Activated T-cell treated with anti-CD3 and anti-CD28 coated beads, Interleukin-2, amount 50 U/mL, for 72 hours (primary cell): ENCODE data around the gene AVPR1A. TPM values are rescaled to one million over a fixed set of nuclear protein-coding genes. Genes with fewer than 3 reads are reported as not detected.
A peak's percentile ranks its signal among the peaks of the same experiment; 100 is the strongest.

Source experiments
- ATAC-seq, 2 donors: fragments of 150-1000 bp; cut with Tn5 transposase; replicated peaks in 1 of 2; 2 replicates each; pipeline ENCODE4 v1.10.0; 2021; ENCODE audit warnings: moderate library complexity in 2 of 2, mild to moderate bottlenecking in 1 of 2
- DNase-seq, 2 donors: peaks; one replicate each; pipeline ENCODE4 v3.0.0; 2021 to 2022; ENCODE audit warnings: mixed read lengths in 1 of 2
- H3K27ac Mint-ChIP-seq: one replicate; pipeline ENCODE4 v1.8.0; 2022; ENCODE audit warnings: mild to moderate bottlenecking, moderate library complexity, mixed read lengths
- H3K27me3 Mint-ChIP-seq: one replicate; pipeline ENCODE4 v1.8.0; 2022; ENCODE audit warnings: low read depth, mixed read lengths
- H3K36me3 Mint-ChIP-seq, 2 donors: one replicate each; pipeline ENCODE4 v1.8.0; 2022; ENCODE audit warnings: mixed read lengths in 2 of 2, mild to moderate bottlenecking in 1 of 2; ENCODE audit not compliant: insufficient read depth in 2 of 2
- H3K4me1 Mint-ChIP-seq: one replicate; pipeline ENCODE4 v1.8.0; 2022; ENCODE audit warnings: low read depth, mixed read lengths
- H3K4me3 Mint-ChIP-seq, 2 donors: one replicate each; pipeline ENCODE4 v1.8.0; 2022; ENCODE audit warnings: mild to moderate bottlenecking in 2 of 2, mixed read lengths in 2 of 2, moderate library complexity in 2 of 2
- H3K9me3 Mint-ChIP-seq, 2 donors: one replicate each; pipeline ENCODE4 v1.8.0; 2022; ENCODE audit warnings: mixed read lengths in 2 of 2
- total RNA-seq, 2 donors: library from RNA; stranded (reverse); gene quantifications; one replicate each; pipeline ENCODE4 v1.2.3, GENCODE V29; 2022

The AVPR1A gene
- total RNA-seq, 2 donors from 2014 or later, result not detected

- Mint-ChIP-seq H3K36me3 (peaks cover 0 to 1% of the 10 kb centered on the region in 2 donors), H3K27me3 (peaks cover 21% of the 10 kb centered on the region), H3K4me3 (no peak overlapping the region), H3K4me1 (peaks cover under 1% of the 10 kb centered on the region), H3K9me3 (no peaks in the 10 kb centered on the region), H3K27ac (no peak overlapping the region)
- ATAC-seq (no peak), DNase-seq (no peak)
These were observed 6.4 kb downstream of the AVPR1A start for GRCh38 chr12:63144556-63144955.

GRCh38 chr12:63138488-63138887 lies 12.5 kb downstream of the AVPR1A start:
- no peaks in the 10 kb centered on the region for H3K36me3 Mint-ChIP-seq
- H3K27ac Mint-ChIP-seq, result no peak overlapping the region
- no peaks in the 10 kb centered on the region for H3K4me1 Mint-ChIP-seq
- H3K27me3 Mint-ChIP-seq, result no peaks in the 10 kb centered on the region
- ATAC-seq, result no peak
- no peak for DNase-seq
- H3K9me3 Mint-ChIP-seq, result no peaks in the 10 kb centered on the region
- H3K4me3 Mint-ChIP-seq, result no peak overlapping the region

GRCh38 chr12:63133981-63134380 lies 17.0 kb downstream of the AVPR1A start:
- no peak for ATAC-seq
- no peaks in the 10 kb centered on the region for H3K4me1 Mint-ChIP-seq
- no peak overlapping the region for H3K27ac Mint-ChIP-seq
- no peak overlapping the region for H3K4me3 Mint-ChIP-seq
- DNase-seq, result no peak
- H3K27me3 Mint-ChIP-seq, result peaks cover 6% of the 10 kb centered on the region
- H3K36me3 Mint-ChIP-seq, result no peaks in the 10 kb centered on the region
- no peaks in the 10 kb centered on the region for H3K9me3 Mint-ChIP-seq

GRCh38 chr12:63132201-63132600 lies 18.8 kb downstream of the AVPR1A start:
- ATAC-seq (no peak), DNase-seq (no peak)
- H3K36me3 Mint-ChIP-seq, result no peaks in the 10 kb centered on the region
- peaks cover 6% of the 10 kb centered on the region for H3K27me3 Mint-ChIP-seq
- no peaks in the 10 kb centered on the region for H3K9me3 Mint-ChIP-seq
- H3K4me1 Mint-ChIP-seq, result no peaks in the 10 kb centered on the region
- H3K4me3 Mint-ChIP-seq, result no peak overlapping the region
- no peak overlapping the region for H3K27ac Mint-ChIP-seq

GRCh38 chr12:63129927-63130326 lies 21.1 kb downstream of the AVPR1A start:
- peaks cover 6% of the 10 kb centered on the region for H3K27me3 Mint-ChIP-seq
- no peak overlapping the region for H3K4me3 Mint-ChIP-seq
- H3K9me3 Mint-ChIP-seq, result no peaks in the 10 kb centered on the region
- DNase-seq, result no peak
- ATAC-seq, result no peak
- no peaks in the 10 kb centered on the region for H3K4me1 Mint-ChIP-seq
- H3K36me3 Mint-ChIP-seq, result no peaks in the 10 kb centered on the region
- no peak overlapping the region for H3K27ac Mint-ChIP-seq

- no peak overlapping the region for H3K27ac Mint-ChIP-seq
- no peak for ATAC-seq
- H3K4me3 Mint-ChIP-seq, result no peak overlapping the region
These were observed 26.2 kb downstream of the AVPR1A start for GRCh38 chr12:63124778-63125177.

GRCh38 chr12:63103494-63104131 lies 47.4 kb downstream of the AVPR1A start:
- H3K36me3 Mint-ChIP-seq, result no peaks in the 10 kb centered on the region
- no peak overlapping the region for H3K4me3 Mint-ChIP-seq
- no peaks in the 10 kb centered on the region for H3K27me3 Mint-ChIP-seq
- H3K9me3 Mint-ChIP-seq, result no peaks in the 10 kb centered on the region
- H3K27ac Mint-ChIP-seq, result no peak overlapping the region
- DNase-seq, result peak; percentile 1 to 3
- H3K4me1 Mint-ChIP-seq, result no peaks in the 10 kb centered on the region
- ATAC-seq, result no peak

More at GRCh38 chr12:63124778-63125177, 26.2 kb downstream of the AVPR1A start:
- no peak for DNase-seq
- Mint-ChIP-seq H3K36me3 (no peaks in the 10 kb centered on the region), H3K4me1 (no peaks in the 10 kb centered on the region), H3K9me3 (peaks cover 0 to 1% of the 10 kb centered on the region in 2 donors), H3K27me3 (peaks cover 2% of the 10 kb centered on the region)

- Mint-ChIP-seq H3K9me3 (no peaks in the 10 kb centered on the region), H3K36me3 (no peaks in the 10 kb centered on the region), H3K4me1 (no peaks in the 10 kb centered on the region), H3K27me3 (peaks cover 9% of the 10 kb centered on the region), H3K4me3 (no peak overlapping the region), H3K27ac (no peak overlapping the region)
- DNase-seq (no peak), ATAC-seq (no peak)
These were observed 49.1 kb downstream of the AVPR1A start for GRCh38 chr12:63101920-63102319.

GRCh38 chr12:63098851-63099250 lies 52.1 kb downstream of the AVPR1A start:
- DNase-seq, result no peak
- ATAC-seq, result no peak
- Mint-ChIP-seq H3K36me3 (no peaks in the 10 kb centered on the region), H3K9me3 (no peaks in the 10 kb centered on the region), H3K27me3 (peaks cover 14% of the 10 kb centered on the region), H3K4me1 (no peaks in the 10 kb centered on the region), H3K4me3 (no peak overlapping the region), H3K27ac (no peak overlapping the region)

GRCh38 chr12:63095369-63095980 lies 55.5 kb downstream of the AVPR1A start:
- ATAC-seq, result no peak
- Mint-ChIP-seq H3K4me1 (no peaks in the 10 kb centered on the region), H3K27me3 (peaks cover 25% of the 10 kb centered on the region), H3K27ac (no peak overlapping the region), H3K4me3 (no peak overlapping the region), H3K9me3 (no peaks in the 10 kb centered on the region), H3K36me3 (no peaks in the 10 kb centered on the region)
- no peak for DNase-seq

- Mint-ChIP-seq H3K4me1 (no peaks in the 10 kb centered on the region), H3K27me3 (peaks cover 29% of the 10 kb centered on the region), H3K4me3 (no peak overlapping the region), H3K9me3 (no peaks in the 10 kb centered on the region), H3K36me3 (no peaks in the 10 kb centered on the region), H3K27ac (no peak overlapping the region)
- DNase-seq (no peak), ATAC-seq (no peak)
These were observed 57.3 kb downstream of the AVPR1A start for GRCh38 chr12:63093711-63094110.

GRCh38 chr12:63093084-63093483 lies 57.9 kb downstream of the AVPR1A start:
- Mint-ChIP-seq H3K27ac (no peak overlapping the region), H3K9me3 (no peaks in the 10 kb centered on the region), H3K4me1 (no peaks in the 10 kb centered on the region), H3K27me3 (peaks cover 34% of the 10 kb centered on the region), H3K4me3 (no peak overlapping the region), H3K36me3 (no peaks in the 10 kb centered on the region)
- DNase-seq, result no peak
- no peak for ATAC-seq
